Urinary bladder (tissue), 4 donors: Measurements from ENCODE around the gene CIDEA. TPM values are rescaled to one million over a fixed set of nuclear protein-coding genes. Genes with fewer than 3 reads are reported as not detected.

ENCODE experiments used
- DNase-seq: peaks from one replicate; pipeline ENCODE4 v3.0.0-alpha.2; 2015; ENCODE audit errors: extremely low spot score
- H3K27ac ChIP-seq: one replicate; pipeline ENCODE4 v1.5.1; 2013; ENCODE audit warnings: low read depth, mild to moderate bottlenecking, moderate library complexity
- H3K36me3 ChIP-seq: one replicate; pipeline ENCODE4 v1.6.1; 2013; ENCODE audit warnings: mild to moderate bottlenecking, moderate library complexity; ENCODE audit not compliant: insufficient read depth
- H3K4me1 ChIP-seq: one replicate; pipeline ENCODE4 v1.6.1; 2013; ENCODE audit warnings: mild to moderate bottlenecking, moderate library complexity; ENCODE audit not compliant: insufficient read depth
- H3K4me3 ChIP-seq: one replicate; pipeline ENCODE4 v1.5.1; 2013; ENCODE audit warnings: low read depth, low read length
- WGBS: extraction: QIAGEN DNeasy Blood & Tissue Kit; methylation state at CpG from one replicate; pipeline ENCODE4 v1.1.7; 2013; 5-methylcytosine and 5-hydroxymethylcytosine counted together
- polyA plus RNA-seq: library from polyadenylated mRNA; stranded (reverse); fragments of 200-250 nt; gene quantifications from one replicate; pipeline ENCODE4 v1.2.3, GENCODE V29; 2013
- total RNA-seq: library from RNA; depleted of rRNA; stranded (reverse); fragments of >200 nt; gene quantifications from one replicate; pipeline ENCODE4 v1.2.3, GENCODE V29; 2014
- donor health status: healthy with polysubstance abuse.
- donor health status: healthy.

CIDEA gene
- total and polyA plus RNA-seq, 2 donors = 0.48 to 2.2 TPM

DNA sequence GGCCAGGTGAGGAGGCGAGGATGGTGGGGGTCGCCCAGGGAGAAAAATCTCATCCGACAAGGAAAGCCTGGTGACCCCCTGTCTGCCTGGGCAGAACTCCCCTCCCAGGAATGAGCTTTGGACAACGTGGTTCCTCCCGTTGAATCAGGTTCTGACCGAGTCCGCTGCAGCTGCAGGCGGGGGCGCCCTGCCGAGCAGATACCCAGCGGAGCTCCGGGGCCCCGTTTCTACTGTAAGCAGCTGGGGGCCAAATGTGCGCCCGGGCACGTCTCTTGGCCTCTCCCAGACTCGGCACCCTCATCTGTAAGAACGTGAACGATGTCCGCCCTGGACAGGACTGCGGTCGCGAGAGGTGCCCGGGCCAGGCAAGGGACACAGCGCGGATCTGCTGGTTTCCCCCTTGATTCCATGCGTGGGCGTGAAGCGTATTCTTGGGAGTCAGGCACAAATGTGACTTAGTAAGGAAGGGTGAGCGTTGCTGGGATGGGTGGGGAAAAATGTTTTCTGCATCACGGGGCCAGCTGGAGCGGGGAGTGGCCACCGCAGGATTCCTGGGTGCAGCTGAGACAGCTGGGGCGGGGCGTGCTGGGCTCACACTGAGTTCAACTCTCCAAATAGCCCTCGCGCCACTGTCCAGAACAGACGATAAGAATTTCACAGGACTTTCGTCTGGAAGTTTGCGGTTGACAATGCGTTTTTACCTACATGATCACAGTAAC is 33.7 kb downstream of the CIDEA start:
- no peaks in the 10 kb centered on the region for H3K36me3 ChIP-seq
- H3K27ac ChIP-seq = peak overlapping the region; percentile 55
- DNase-seq = no peak
- no peaks in the 10 kb centered on the region for H3K4me1 ChIP-seq
- WGBS = 2% methylated on average over 41 of the region's 41 CpGs
- peak overlapping the region; percentile 24 for H3K4me3 ChIP-seq

GRCh38 chr18:12288403-12288755 is 34.2 kb downstream of the CIDEA start:
- no peaks in the 10 kb centered on the region for H3K4me1 ChIP-seq
- no peaks in the 10 kb centered on the region for H3K36me3 ChIP-seq
- 11% methylated on average over 10 of the region's 10 CpGs for WGBS
- no peak for DNase-seq
- no peak overlapping the region for H3K4me3 ChIP-seq
- no peak overlapping the region for H3K27ac ChIP-seq

DNA sequence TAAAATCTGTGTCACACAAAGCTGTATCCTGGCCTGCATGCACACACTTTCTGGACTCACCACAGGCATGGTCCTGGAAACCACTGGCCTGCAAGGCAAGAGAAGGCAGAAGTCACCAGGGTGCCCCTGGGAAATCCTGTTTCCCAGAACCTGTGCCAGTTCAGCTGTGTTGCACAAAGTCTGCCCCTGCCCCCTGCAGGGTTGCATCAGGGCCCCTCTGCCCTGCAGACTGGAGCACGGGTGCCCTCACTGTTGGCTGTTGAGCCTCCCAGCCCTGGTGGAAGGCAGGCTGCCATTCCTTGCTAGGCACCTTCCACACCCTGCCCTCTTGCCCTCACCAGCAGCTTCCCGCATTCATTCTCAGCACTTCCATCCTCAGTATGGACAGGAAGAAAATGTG is 35.9 kb downstream of the CIDEA start:
- Histone ChIP-seq H3K36me3 (no peaks in the 10 kb centered on the region), H3K27ac (no peak overlapping the region), H3K4me1 (no peaks in the 10 kb centered on the region), H3K4me3 (no peak overlapping the region)
- no peak for DNase-seq
- WGBS = 96% methylated on average over 2 of the region's 2 CpGs

DNA sequence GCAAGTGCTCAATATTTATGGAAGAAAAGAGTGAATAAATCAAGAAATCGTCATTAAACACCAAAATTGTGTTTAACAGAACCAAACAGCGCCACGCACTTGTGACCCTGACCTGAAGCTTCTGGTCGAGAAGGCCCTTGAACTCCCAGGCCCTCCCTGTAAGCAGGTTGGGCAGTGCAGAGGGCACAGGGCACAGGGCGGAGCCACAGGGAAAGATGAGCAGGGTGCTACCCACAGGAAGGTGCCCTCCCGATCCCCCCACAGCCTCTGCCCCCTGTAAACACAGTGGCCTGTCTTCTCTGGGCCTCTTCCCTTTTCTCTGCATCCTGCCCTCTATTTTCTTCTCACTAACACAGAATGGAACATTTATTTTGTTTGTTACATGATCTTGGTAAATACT is 37.0 kb downstream of the CIDEA start:
- no peaks in the 10 kb centered on the region for H3K4me1 ChIP-seq
- DNase-seq = no peak
- H3K27ac ChIP-seq = no peak overlapping the region
- no peak overlapping the region for H3K4me3 ChIP-seq
- no peaks in the 10 kb centered on the region for H3K36me3 ChIP-seq
- 88% methylated on average over 6 of the region's 6 CpGs for WGBS

DNA sequence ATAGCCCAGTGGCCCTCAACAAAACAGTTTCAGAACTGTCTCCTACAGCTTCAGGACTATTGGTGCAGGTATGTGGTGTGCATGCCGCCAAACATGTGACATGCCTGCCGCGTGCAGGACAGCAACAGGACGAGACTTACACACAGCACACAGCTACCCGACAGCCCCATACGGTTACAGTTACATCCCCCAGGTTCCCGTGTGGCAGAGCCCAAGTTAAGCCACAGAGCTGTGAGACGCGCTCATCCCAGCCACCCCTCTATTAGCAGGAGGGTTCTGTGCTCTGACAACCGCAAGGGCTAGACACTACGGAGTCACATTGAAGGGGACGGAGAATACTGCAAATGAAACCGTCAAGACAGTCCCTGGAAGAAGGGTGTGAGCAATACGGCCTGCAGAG is 37.5 kb downstream of the CIDEA start:
- Histone ChIP-seq H3K4me1 (no peaks in the 10 kb centered on the region), H3K27ac (no peak overlapping the region), H3K36me3 (no peaks in the 10 kb centered on the region), H3K4me3 (no peak overlapping the region)
- 89% methylated on average over 14 of the region's 14 CpGs for WGBS
- no peak for DNase-seq

GRCh38 chr18:12293831-12294230 is 39.7 kb downstream of the CIDEA start:
- H3K4me3 ChIP-seq = no peak overlapping the region
- H3K4me1 ChIP-seq = no peaks in the 10 kb centered on the region
- no peak overlapping the region for H3K27ac ChIP-seq
- no peak for DNase-seq
- WGBS = 83% methylated on average over 11 of the region's 11 CpGs
- no peaks in the 10 kb centered on the region for H3K36me3 ChIP-seq

DNA sequence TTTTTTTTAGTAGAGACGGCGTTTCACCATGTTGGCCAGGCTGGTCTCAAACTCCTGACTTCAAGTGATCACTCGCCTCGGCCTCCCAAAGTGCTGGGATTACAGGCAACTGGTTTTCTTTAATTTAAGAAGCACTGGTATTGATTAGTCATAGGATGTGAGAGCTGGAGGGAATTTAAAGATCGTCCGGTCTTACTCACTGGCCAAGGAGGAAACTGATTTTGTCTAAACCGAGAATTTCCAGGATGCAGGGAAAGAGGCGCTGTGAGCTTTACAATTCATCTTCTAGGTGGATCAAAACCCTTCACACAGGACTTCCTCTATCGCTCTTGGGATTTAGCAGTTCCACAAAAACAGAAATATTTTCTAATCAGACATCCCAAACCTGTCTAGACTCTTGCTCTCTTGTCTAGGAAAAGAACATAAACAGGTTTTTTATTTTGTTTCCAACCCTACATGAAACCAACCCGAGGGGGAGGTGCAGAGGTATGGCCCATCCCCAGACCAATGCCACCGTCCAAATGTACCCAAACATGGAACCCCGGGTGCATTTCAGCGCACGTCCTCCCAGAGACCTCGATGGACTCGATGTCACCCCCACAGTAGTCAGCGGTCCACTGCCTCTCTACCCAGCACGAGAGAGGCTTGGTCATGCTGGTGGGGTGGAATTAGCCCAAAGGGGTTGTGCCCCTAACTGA is 41.4 kb downstream of the CIDEA start:
- Histone ChIP-seq H3K36me3 (no peaks in the 10 kb centered on the region), H3K4me3 (no peak overlapping the region), H3K27ac (no peak overlapping the region), H3K4me1 (no peaks in the 10 kb centered on the region)
- 91% methylated on average over 18 of the region's 18 CpGs for WGBS
- DNase-seq = no peak

- H3K36me3 ChIP-seq = no peaks in the 10 kb centered on the region
- no peak for DNase-seq
- H3K27ac ChIP-seq = no peak overlapping the region
- 96% methylated on average over 3 of the region's 3 CpGs for WGBS
- no peaks in the 10 kb centered on the region for H3K4me1 ChIP-seq
- H3K4me3 ChIP-seq = no peak overlapping the region
Measured at GRCh38 chr18:12296087-12296403, 41.9 kb downstream of the CIDEA start.

DNA sequence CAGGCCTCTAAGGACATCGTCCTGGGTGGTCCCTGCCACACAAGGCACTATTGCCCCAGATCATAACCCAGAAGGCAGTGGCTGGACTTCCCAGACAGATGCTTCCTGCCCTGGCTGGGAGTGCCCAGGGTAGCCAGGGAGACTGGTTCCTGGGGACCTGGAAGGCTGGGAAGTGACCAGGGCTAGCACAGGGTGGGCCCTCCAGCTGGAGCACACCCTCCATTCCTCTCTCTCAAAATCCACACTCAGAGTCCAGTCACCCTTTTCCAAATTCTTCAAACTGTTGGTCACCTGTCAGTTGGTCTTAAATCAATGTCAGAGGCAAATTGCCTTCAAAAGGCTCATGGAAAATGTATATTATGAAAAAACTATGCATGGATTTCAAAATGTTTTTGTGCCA is 42.3 kb downstream of the CIDEA start:
- no peak for DNase-seq
- H3K27ac ChIP-seq = no peak overlapping the region
- WGBS = 80% methylated on average over 1 of the region's 1 CpG

GRCh38 chr18:12299862-12300261 is 45.7 kb downstream of the CIDEA start:
- no peak for DNase-seq
- Histone ChIP-seq H3K27ac (no peak overlapping the region), H3K4me1 (no peaks in the 10 kb centered on the region), H3K4me3 (no peak overlapping the region), H3K36me3 (no peaks in the 10 kb centered on the region)
- 89% methylated on average over 2 of the region's 2 CpGs for WGBS

More for the DNA sequence above, 42.3 kb downstream of the CIDEA start:
- Histone ChIP-seq H3K4me3 (no peak overlapping the region), H3K36me3 (no peaks in the 10 kb centered on the region), H3K4me1 (no peaks in the 10 kb centered on the region)

- no peaks in the 10 kb centered on the region for H3K36me3 ChIP-seq
- no peaks in the 10 kb centered on the region for H3K4me1 ChIP-seq
- 79% methylated on average over 13 of the region's 13 CpGs for WGBS
- no peak overlapping the region for H3K4me3 ChIP-seq
- no peak for DNase-seq
- no peak overlapping the region for H3K27ac ChIP-seq
Measured at GRCh38 chr18:12301263-12302005, 47.3 kb downstream of the CIDEA start.

DNA sequence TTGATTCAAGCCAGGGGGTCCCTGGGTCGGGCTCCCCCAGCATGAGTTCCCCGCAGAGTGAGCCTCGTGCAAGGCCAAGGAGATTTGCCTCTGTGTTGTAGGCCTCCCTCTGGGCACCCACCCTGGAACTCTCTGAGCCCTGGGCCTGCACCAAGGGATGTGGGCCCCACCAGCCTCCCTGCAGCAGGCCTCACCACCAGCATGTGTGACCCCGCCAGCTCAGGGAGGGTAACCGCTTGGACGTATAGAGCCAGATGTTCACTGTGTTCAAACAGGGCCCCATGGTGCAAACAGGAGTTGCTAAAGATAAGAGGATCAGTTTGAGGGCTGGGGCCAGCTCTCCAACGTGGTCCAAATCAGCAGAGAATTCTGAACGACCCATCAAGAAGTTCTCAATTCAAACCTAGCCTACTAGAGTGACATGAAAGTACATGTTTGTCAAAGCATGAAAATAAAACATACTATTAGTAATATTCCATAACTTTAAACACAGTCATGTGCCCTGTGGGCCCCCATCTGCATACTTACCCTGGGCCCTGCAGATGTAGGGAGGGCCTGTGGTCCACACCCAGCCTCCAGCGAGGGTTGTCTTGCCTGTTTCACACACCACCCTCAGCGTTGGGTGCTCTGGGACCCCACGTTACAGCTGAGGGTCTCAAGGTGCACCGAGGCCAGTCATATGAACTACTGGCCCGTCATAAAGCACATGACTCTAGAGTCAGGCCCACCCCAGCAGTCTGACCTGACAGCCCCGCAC is 48.4 kb downstream of the CIDEA start:
- no peak for DNase-seq
- Histone ChIP-seq H3K4me1 (no peaks in the 10 kb centered on the region), H3K4me3 (no peak overlapping the region), H3K27ac (no peak overlapping the region), H3K36me3 (no peaks in the 10 kb centered on the region)
- 82% methylated on average over 14 of the region's 14 CpGs for WGBS

GRCh38 chr18:12304351-12305210 is 50.4 kb downstream of the CIDEA start:
- H3K36me3 ChIP-seq = no peaks in the 10 kb centered on the region
- WGBS = 68% methylated on average over 19 of the region's 19 CpGs
- no peak overlapping the region for H3K4me3 ChIP-seq
- no peak for DNase-seq
- no peak overlapping the region for H3K27ac ChIP-seq
- peaks cover 3% of the 10 kb centered on the region for H3K4me1 ChIP-seq
